Central memory CD4-positive, alpha-beta T cell (primary cell): ENCODE data around the gene EOLA1.
"Not testable (repeated sequence)": the region's sequence is repeated elsewhere in the genome, so short reads cannot be mapped to it uniquely, and the experiment has no call there.

Source experiments
- DNase-seq: peaks from one replicate; pipeline ENCODE4 v3.0.0; 2022

EOLA1 gene

DNA sequence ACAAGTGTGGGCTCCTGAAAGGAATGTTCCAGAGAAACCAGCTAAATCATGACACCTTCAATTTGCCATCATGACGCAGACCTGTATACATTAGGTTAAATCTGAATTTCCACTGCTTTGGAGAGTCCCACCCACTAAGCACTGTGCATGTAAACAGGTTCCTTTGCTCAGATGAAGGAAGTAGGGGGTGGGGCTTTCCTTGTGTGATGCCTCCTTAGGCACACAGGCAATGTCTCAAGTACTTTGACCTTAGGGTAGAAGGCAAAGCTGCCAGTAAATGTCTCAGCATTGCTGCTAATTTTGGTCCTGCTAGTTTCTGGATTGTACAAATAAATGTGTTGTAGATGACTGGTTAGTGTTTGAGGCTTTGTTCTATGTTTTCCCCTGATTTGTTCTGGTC is 6.2 kb downstream of the EOLA1 start:
- DNase-seq, result not testable (repeated sequence)

- DNase-seq, result not testable (repeated sequence)
Measured at GRCh38 chrX:149547782-149548181, 7.0 kb downstream of the EOLA1 start.

DNA sequence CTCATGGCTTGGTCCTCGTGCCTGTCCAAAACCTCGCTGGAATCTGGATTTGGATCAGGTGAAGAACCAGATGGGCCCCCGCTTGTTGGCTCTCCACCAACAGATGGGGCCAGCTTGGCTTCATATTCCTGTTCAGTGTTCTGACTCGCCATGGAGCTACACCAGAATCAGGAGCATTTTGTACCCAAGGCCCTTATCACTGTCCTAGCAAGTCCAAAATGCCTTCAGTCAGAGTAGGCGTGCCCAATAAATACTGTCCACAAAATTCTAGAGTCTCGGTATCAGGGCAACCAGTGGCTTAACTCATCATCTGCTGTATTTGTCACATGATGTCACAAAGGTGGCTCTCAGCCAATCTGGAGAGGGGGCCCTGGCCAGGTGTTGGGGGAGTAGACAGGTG is 8.9 kb downstream of the EOLA1 start, which contains the start of gene HSFX3:
TSS of gene HSFX3 (minus strand) at position 224 of the 400 bp plus-strand sequence. CDS start at position 152, 72 bp downstream.
- not testable (repeated sequence) for DNase-seq

- DNase-seq, result not testable (repeated sequence)
Measured at GRCh38 chrX:149550454-149550853, 9.6 kb downstream of the EOLA1 start.

GRCh38 chrX:149551245-149551938 is 10.6 kb downstream of the EOLA1 start:
- not testable (repeated sequence) for DNase-seq

- not testable (repeated sequence) for DNase-seq
Measured at GRCh38 chrX:149551939-149552248, 11.1 kb downstream of the EOLA1 start.

DNA sequence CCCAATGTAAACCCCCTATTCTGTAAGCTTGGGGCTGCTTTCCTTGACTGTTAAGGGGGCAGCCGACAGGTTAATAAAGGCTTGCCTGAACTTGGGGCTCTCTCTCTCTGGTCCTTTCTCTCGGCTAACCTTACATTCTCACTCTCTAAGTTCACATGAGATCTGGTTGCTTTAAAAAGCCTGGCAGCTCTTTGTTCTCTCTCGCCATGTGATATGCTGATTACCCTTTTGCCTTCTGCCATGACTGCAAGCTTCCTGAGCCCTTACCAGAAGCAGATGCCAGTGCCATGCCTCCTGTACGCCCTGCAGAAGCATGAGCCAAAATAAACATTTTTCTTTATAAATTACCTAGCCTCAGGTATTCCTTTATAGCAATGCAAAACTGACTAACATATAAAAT is 14.4 kb downstream of the EOLA1 start:
- not testable (repeated sequence) for DNase-seq

- no peak for DNase-seq
Measured at GRCh38 chrX:149563359-149563758, 22.5 kb downstream of the EOLA1 start.

- DNase-seq, result no peak
Measured at GRCh38 chrX:149567621-149568417, 27.0 kb downstream of the EOLA1 start.

GRCh38 chrX:149568701-149569296 is 28.0 kb downstream of the EOLA1 start:
- DNase-seq, result no peak

DNA sequence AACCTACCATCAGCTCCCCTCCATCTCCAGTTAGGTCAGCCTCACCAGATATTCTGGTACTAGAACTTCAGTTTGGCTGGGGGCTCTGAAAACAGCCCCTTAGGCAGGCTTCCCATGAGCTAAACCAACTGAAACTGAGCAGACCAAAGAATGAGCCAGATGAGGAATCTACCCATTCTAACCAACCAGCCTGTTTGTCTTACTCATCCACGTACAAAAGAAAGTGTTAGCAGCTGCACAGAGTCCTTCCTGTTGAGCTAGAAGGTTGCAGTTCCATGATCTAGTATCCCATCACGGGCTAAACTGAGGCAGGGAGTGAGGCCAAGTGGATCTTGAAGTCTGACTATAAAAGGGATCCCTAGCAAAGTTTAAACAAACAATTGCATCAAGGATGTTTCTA is 29.0 kb downstream of the EOLA1 start:
- no peak for DNase-seq

GRCh38 chrX:149570668-149571067 is 29.9 kb downstream of the EOLA1 start:
- no peak for DNase-seq

- DNase-seq, result no peak
Measured at GRCh38 chrX:149571770-149572169, 31.0 kb downstream of the EOLA1 start.

GRCh38 chrX:149572743-149573142 is 31.9 kb downstream of the EOLA1 start:
- no peak for DNase-seq

DNA sequence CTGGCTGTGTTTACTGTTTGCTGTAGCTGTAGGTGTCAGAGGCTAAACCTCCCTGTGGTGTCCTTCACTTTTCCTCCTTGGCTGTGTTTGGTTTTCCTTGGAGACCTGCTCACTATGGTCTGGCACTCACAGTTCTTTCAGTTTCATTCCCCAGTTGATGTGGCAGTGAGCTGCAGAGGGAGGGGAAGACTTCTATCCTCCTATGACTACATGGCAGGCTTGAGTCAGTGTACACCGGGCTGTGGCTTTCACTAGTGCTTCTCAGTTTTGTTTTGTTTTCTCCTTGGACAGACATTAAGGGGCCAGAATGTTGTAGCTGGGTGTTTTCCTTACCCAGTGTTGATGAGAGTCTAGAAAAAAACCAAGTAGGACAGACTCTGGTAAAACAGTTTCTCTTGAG is 32.6 kb downstream of the EOLA1 start:
- DNase-seq, result not testable (repeated sequence)

- not testable (repeated sequence) for DNase-seq
Measured at GRCh38 chrX:149585631-149586030, 44.8 kb downstream of the EOLA1 start.

DNA sequence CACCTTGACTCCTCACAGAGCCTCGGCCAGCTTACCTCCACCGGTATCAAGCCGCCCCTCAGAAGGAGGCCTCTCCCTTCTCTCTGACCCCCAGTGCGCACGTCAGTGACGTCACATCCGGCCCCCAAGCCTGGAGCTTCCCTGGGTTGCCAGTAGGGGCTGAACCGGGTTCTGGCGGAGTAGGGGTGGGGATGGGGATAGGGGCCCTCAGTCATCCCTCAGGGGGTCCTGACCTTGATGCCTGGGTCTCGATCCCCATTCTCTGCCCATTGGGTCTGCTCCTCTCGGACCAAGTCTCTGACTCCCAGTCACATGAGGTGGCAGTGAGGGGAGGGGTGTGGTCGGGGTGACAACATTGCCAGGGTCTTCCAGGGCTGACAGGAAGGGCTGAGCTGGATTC is 46.5 kb downstream of the EOLA1 start, which contains the start of gene MAGEA9B:
TSS of gene MAGEA9B (minus strand) at position 101 of the 400 bp plus-strand sequence. CDS start 4,280 bp downstream, outside the sequence.
- DNase-seq, result not testable (repeated sequence)

DNA sequence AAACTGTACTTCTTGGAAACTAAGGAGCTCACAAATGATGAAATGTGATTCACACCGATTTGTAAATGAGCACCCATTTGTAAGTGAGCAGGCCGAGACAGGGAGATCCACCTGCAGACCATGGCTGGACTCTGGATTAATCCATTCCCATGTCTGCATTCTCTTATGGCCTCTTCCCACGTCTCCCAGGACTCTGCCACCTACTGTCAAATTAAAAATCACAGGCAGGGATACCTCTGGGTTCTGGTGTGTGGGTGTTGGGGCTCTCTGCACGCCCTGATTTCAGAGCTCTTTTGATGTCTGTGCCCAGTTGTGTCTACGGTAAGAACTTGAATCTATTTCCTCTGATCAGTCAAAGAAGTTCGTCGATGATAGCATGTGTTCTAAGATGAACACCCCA is 50.2 kb downstream of the EOLA1 start:
- not testable (repeated sequence) for DNase-seq

- DNase-seq, result not testable (repeated sequence)
Measured at GRCh38 chrX:149595214-149595613, 54.4 kb downstream of the EOLA1 start, which contains the start of gene HSFX2. Gene HSFX2 (minus strand): TSS chrX:149595314. CDS start chrX:149594700, 614 bp downstream.

- DNase-seq, result not testable (repeated sequence)
Measured at GRCh38 chrX:149595943-149596342, 55.1 kb downstream of the EOLA1 start.
